Esophagus muscularis mucosa (tissue), 3 donors: ENCODE measurements around the gene OTOG.

Experiments used
- CTCF ChIP-seq, 3 experiments: fragments of 200-600 bp in 2 of 3; fragments of 450-650 bp in 1 of 3; sonication (generic) in 2 of 3; IDR thresholded peaks; one replicate each; pipeline ENCODE4 v1.5.1; 2017 to 2019; ENCODE audit warnings: antibody characterized with exemption in 3 of 3, mild to moderate bottlenecking in 2 of 3, moderate library complexity in 1 of 3
- POLR2A ChIP-seq: fragments of 450-650 bp; IDR thresholded peaks from one replicate; pipeline ENCODE4 v1.6.1; 2017; ENCODE audit warnings: antibody characterized with exemption, moderate library complexity, mild to moderate bottlenecking, low read depth

- no peak for TF ChIP-seq POLR2A
- no peak for TF ChIP-seq CTCF (IDR thresholded peaks at IDR 0.05)
These were observed 149.7 kb downstream of the OTOG start for GRCh38 chr11:17696741-17697140.
